Measurements from ENCODE around the gene ANKRD10.
"Not testable (repeated sequence)": the region's sequence is repeated elsewhere in the genome, so short reads cannot be mapped to it uniquely, and the experiment has no call there.

Gene ANKRD10

DNA sequence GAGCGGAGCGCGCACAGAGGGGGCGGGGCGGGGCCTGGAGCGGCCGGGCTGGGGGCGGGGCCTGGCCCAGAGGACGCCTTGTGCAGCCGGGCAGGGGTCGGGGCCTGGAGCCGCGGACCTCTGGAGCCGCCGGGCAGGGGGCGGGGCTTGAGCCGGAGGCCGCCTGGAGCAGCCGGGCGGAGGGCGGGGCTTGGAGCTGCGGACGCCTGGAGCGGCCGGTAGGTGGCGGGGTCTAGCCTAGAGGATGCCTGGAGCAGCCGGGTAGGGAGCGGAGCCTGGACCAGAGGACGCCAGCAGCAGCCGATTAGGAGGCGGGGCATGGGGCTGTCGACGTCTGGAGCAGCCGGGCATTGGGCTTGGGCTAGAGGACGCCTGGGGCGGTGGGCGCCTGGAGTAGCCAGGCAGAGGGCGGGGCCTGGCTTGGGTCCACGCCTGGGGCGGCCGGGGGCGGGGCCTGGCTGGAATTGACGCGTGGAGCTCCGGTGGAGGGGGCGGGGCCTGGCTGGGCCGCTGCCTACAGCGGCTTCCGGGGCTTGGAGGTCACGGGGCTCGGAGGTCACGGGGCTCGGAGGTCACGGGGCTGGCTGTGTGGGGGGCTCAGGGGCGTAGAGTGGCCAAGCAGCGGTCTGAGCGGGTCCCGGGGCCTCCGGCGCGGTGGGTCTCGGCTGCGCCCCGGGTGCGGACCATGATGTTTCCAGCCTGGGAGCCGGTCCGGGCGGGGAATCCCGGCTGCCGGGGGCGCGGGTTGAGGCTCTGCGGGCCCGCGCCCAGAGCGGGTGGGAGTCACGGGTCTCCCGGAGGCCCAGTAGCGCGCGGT is at the start of gene ANKRD10:
Gene ANKRD10 (minus strand): TSS at position 13 of the 817 bp plus-strand sequence. CDS start 135 bp downstream, outside the sequence.
- DNase-seq = peak; percentile 98

DNA sequence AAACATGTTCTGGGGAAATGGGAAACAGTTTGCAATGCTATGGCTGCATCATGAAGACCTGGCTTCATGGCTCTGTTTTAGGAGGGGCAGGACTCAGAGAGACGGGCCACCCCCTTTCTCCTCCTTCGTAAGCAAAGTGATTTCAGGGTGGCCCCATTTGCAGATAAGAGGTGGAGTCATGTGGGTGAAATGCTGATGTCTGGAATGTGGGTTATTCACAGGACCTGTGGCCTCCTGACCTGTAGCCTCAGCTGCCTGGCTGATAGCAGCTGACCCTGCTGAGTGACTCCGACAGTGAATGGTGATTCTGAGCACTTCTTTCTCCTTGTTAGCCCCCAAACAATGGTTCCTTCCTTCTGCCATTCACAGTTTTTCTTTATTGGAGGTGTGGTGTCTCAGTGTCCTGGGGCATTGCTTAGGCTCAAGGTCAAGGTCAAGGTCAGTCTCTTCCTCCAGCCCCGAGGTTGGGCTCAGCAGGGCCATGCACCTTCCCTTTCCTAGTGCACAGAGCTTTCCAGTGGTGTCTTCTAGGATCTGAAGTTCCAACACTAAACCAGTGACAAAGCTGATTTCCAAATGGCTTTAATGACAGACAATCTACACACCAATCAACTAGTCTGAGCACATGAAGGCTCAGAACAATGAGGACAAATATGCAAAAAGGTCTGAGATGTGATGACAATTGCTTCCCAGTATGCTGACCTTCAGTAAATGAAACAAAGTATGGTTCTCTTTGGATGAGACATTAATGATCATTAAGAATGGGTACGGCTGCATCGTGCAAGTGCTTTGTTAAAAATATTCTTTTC is 49.6 kb upstream of the ANKRD10 start:
- no peak for DNase-seq

DNA sequence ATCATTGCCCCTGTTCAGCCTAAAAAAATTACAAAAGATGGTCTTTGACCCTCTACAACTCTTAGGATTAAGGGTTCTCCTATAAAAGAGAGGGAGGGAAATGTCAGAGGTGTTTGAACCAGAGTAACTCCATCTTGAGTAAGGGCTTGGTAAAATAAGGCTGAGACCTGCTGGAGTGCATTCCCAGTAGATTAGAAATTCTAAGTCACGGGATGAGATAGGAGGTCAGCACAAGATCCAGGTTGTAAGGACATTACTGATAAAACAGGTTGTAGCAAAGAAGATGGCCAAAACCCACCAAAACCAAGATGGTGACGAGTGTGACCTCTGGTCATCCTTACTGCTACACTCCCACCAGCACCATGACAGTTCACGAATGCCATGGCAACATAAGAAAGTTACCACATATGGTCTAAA is 48.7 kb upstream of the ANKRD10 start:
- no peak for DNase-seq

DNA sequence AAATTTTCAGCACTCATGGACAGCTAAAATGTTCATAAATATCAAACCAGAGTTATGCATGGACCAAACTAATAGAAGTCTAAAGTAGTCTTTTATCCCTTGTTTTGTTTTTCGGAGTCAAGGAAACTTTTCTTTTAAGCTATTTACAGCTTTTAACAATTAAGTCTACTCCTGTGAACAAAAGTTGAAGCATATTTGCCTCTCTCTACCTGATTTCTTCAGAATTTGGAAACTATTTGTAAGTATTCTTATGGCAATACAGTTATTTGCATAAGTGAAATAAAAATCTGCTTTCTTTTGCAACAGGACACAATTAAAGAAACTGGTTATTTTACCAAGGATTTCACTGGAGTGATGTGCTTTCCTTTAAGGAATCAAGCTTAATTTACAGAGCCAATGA is 47.1 kb upstream of the ANKRD10 start:
- DNase-seq = no peak

DNA sequence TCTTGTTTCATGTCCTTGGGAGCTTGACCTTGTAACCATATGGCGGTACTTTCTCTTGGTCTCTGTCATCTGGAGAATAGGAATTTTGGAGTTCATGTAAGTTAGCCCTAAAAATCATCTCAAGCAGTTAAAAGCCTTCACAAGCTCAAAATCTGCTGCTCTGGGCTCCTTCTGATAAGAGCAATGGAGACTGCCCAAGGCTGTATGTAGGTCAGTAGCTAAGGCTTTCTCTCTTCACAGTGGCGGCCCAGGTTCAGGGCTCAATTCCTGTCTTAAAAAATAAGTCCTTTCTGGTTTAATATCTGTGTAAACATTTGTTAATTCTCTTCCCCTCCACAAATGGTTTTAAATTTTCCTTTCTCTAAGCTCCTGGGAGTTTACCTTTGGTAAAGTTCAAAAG is 45.3 kb upstream of the ANKRD10 start:
- no peak for DNase-seq

DNA sequence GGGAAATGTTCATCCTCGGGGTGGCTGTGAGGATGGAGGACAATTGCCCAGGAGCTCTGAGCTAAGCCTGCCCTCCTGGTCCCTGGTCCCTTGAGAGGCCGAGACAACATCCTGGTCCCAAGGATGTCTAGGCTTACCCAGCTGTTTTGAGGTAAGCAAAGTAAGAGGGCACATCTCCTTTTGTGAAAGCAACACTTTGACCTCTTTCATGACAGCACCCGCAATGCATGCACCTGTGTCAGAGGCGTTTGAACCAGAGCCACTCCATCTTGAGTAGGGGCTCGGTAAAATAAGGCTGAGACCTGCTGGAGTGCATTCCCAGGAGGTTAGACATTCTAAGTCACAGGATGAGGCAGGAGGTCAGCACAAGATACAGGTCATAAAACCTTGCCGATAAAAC is 43.1 kb upstream of the ANKRD10 start:
- DNase-seq = no peak

DNA sequence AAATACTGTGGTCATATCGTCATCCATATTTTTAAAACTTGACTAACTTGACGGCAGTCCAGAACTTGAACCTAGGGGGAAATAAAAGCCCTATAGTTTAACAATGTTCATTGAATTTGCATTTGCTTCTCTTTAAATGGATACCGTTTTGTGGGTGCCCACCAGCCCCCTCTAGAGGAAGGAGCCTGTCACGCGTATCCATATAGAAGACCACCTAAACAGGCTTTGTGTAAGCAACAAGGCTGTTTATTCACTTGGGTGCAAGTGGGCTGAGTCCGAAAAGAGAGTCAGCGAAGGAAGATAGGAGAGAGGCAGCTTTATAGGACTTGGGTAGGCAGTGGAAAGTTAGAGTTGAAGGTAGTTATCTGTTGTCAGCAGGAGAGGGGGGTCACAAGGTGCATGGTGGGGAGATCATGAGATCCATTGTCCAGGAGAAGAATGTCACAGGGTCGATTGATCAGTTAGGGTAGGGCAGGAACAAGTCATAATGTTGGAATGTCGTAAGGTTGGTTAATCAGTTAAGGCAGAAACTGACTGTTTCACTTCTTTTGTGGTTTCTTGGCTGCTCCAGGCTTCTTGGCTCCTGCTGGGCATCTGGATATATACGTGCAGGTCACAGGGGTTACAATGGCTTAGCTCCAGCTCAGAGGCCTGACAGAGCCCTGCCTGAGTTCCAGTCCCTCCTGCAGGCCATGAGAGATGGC is 42.5 kb upstream of the ANKRD10 start:
- DNase-seq = no peak

DNA sequence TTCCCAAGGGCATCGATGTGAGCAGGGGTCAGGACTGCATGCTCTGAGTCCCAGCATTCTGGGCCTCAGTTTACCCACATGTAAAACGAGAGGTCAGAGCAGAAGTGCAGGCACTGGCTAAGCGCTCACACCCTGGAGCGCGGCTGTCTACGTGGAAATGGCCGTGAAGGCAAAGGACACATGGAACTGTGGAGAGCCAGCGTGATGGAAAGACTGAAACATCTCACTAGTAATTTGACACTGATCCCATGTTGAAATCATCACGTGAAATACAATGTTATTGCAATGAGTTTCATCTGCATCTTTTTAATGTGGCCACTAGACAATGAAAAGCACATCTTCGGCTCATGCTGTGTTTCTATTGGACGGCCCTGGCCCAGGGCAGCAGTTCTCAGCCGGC is 41.3 kb upstream of the ANKRD10 start:
- not testable (repeated sequence) for DNase-seq

DNA sequence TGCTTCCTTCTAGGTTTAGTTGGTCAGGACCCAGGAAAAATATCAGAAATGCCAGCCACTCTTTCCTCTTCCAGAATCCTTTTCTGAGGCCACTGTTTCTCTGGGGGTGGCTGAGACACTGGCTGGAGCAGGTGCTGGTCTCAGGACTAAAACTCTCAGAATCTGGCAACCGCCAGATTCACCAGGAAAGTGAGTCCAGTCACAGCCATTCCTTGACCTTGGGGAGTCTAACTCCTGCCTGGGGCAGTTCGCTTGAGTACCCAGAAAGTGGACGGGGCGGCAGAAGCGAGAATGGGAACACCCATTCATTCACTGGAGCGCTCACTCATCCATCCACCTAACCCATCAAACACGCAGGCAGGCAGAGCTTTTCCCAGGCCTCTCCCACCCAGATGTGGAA is 40.7 kb upstream of the ANKRD10 start:
- DNase-seq = not testable (repeated sequence)

DNA sequence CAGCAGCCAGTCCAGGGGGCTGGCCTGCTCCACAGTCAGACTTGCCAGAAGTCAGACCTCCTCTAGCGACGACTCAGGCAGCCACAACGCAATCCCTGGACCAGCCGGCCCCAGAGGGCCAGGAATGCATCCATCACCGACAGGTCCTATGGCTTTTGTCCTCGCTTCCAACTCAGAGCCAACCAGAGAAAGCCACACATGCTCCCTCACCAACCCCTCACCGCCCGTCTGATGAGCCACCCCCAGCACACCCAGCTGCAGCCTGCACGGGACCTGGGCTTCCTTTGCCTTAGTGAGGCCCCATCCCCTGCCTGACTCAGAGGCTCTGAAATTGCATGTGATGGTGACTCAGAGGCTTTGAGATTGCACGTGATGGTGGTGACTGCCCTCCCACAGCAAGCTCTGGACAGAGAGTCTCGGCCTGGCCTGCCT is 40.2 kb upstream of the ANKRD10 start:
- not testable (repeated sequence) for DNase-seq

DNA sequence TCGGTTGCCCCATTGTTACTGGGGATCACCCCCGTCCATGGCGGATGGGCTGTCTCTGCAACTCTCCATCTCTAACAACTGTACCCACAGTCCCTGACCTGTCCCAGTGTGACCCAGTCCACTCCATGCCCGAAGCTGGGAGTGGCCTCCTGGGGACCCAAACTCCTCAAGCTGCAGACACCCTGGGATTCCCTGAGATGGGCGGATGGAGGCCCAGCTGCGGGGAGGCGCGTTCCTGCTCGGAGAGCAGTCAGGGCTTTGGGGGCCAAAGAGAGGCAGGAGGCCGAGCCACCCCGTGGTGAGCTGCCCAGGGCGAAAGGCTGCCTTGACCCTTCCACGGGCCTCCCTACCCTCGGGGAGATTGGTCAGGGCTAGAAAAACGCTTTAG is 39.7 kb upstream of the ANKRD10 start:
- not testable (repeated sequence) for DNase-seq

DNA sequence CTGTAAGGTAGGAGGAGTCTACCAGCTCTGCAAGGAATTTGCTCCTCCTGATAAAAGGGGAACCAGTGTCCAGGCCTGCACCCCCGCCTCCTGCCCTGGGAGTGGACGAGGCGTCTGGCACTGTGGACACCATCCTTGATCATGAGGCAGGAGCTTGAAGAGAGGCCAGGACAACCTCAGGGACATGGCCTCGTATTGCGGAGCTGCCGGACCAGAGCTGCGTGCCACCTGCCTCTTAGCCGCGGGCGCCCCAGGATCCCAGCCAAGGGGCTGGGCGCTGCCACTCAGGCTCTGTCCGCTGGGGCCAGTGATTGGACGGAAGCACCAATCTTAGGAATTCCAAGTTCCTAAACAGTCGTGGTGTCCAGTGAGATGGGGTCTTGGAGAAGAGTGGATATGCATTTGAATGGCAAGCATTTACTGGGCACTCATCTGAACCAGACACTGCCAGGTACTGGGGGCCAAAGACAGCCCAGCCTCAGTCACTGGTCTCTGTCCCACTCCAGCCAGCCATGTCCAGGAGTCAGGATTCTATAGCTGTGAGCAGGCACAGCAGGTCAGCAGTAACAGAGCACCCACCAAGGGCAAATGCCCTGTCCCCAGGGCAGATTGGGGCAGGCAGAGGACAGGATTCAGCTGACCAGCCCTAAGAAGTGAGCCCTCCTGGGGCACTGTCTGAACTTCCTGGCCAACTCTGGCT is 39.1 kb upstream of the ANKRD10 start:
- DNase-seq = no peak

DNA sequence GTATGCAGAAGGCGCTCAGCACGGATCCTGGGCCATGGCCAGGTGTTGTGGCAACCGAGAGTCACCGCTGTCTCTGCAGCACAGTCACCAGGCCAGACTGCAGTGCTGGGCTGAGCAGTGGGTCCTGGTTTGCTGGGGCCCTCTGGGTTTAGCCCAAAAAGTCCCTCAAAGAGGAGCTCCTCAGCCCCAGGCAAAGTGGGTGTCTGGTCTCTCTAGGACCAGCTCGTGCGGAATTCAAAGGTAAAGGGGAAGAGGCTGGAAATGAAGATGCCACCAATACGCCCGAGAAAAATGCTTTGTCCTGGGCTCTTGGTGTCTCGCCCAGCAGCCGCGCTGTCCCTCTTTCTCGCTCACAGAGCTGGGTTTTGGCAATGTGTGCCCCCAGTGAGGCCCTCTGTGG is 38.5 kb upstream of the ANKRD10 start:
- DNase-seq = no peak

DNA sequence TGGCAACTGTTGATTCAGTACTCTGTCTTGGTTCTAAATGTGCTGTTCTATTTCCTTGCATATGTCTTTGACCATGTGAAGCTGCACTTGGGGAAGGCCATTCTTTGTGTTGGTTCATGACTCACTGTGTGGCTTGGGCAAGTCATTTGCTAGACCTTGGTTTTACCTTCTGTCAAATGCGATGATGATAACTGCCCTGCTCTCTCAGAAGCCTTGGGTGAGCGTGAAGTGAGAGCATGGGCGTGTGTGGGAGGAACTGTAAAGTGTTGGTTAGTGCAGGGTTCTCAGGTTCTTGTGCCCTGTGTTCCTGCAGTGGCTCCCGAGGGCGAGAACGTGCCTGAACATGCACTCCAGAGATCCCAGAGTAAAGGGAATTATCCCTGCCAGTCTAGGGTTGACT is 37.3 kb upstream of the ANKRD10 start:
- DNase-seq = not testable (repeated sequence)

DNA sequence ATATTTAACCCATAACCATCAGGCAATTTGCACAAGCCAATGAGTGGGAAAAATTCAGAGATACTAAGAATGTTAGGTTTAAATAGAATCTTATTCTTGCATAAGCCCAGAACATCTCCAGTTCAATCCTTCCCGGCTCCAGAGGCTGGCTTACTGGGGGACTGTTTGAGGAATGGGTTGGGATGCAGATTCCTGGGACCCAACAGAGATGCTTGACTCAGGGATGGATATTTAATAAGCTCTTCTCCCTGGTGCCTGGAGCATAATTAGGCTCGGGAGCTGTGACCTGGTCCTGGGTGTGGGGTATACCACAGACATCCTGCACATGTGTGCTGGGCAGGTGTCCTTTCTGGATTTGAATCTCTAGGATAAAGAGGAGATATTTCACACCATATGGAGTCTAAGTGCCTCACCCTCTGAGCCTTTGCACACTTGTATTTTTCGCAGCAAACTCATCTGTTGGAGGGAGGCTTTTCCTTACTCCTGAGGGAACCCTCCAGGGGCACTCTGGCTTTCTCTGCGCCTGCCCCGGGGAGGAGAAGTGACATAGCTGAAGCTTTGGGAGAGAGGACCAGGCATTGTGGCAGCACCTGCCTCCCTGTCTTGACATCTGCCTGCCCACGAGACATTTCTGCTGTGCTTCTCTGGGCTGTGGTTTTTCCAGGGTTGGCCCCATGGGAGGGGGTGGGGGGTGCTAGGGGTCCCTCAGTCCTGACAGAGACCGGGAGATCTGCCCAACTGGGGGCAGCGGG is 36.1 kb upstream of the ANKRD10 start:
- DNase-seq = no peak

DNA sequence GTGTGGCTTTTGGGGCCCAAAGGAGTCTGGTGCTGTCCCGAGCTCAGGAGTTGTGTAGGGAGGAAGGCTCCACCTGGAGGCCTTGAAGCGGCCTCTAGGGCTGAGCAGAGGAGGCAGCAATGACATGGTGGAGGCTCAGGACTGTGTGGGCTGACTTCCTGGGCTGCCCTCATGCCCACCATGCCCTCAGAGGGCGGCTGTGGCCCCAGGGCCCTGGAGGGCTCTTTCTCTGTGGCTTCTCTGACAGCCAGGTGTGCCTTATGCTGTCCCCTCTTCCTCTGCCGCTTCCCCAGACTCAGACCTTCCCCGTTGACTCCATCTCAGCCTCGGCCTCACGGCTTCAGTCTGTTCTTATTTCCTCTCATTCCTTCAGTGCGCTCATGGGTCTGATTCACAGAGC is 35.5 kb upstream of the ANKRD10 start:
- no peak for DNase-seq

DNA sequence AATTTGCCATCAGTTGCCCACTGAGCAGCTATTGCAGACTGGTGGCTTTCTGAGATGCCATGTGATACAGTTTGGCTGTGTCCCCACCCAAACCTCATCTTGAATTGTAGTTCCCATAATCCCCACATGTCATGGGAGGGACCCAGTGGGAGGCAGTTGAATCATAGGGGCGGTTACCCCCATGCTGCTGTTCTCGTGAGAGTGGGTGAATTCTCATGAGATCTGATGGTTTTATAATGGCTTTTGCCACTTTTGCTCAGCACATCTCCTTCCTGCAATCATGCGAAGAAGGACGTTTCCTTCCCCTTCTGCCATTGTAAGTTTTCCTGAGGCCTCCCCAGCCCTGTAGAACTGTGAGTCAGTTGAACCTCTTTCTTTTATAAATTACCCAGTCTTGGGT is 34.8 kb upstream of the ANKRD10 start:
- DNase-seq = no peak

DNA sequence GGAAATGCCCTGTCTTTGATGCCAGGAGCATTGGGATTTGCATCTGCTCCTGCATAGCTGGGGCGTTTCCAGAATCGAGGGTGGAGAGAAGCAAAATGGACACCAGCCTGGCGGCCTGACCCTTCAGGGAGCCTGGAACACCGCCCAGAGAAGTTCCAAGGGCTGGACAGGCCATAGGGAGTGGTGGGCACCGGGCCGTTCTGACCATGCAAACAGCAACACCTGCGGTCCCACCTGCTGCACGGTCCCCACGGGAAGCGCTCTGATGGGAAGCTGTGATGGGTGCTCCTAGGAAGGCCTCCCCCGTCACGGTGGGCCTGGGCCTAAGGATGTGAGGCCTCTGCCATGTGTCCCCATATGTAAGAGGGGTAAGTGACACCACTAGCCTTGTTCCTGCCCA is 34.2 kb upstream of the ANKRD10 start:
- no peak for DNase-seq

DNA sequence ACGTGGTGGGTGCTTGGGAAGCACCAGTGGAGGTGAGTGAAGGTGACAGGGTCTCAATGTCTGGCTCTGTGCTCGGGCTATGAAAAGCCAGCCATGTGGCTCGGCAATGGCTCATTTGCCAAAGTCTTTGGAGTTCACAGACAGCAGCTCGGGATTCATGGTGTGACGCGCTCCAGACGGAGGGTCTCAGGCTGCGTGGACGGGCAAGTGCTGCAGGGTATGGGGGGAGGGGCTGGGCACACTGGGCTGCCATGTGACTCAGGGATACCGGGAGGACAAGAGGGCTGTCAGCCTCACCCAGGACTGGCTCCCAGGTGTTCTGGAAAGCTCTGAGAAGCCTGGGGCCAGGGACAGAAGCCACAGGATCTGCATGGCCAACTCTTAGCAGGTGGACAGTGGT is 32.5 kb upstream of the ANKRD10 start:
- DNase-seq = not testable (repeated sequence)

DNA sequence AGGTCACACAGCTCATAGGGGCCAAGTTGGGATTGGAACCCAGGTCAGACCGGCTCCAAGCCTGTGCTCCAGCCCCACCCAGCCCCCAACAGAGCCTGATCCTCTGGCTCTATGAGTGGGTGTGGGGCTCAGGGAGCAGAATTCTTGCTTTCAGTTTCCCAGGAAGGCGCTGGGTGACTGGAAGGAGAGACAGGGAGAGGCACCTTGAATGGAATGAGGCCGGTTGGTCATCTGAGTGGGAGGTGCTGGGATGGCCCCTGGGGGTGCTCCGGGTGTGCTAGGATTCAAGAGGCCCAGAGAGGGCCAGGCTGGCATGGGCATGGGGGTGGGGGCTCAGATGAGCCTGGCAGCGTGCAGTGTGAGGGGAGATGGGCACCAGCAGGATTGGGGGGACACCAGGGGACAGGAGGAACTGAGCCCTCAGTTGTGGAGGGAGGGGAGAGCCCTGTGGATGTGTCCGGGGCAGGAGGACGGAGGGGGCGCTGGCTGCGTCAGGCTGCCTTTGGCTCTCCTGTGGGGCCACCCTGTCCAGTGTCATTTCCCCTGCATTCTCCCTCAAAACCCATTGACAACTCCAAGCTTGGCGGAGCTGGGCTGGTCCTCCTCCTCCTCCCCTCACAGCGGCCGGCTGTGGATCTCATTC is 31.2 kb upstream of the ANKRD10 start:
- DNase-seq = no peak

Measured in cortex of kidney (tissue), 1 donor.